Right lung (tissue), 5 donors: ENCODE measurements around the gene GSTO2. TPM values are rescaled to one million over a fixed set of nuclear protein-coding genes. Genes with fewer than 3 reads are reported as not detected.

Experiments used
- DNase-seq, 2 donors: peaks; one replicate each; pipeline ENCODE4 v3.0.0-alpha.2; 2013
- polyA plus RNA-seq, 5 donors: library from polyadenylated mRNA; unstranded; fragments of 120-200 nt; gene quantifications; one replicate each; pipeline versions ENCODE4 v1.2.1 to v1.2.3, GENCODE V29; 2013; ENCODE audit warnings: inconsistent platforms in 1 of 5, low replicate concordance in 1 of 5; ENCODE audit not compliant: insufficient read length in 5 of 5, insufficient read depth in 1 of 5

GSTO2 gene
- polyA plus RNA-seq, 5 donors = 21.9 to 32.2 (median 27.3) TPM

GRCh38 chr10:104306897-104307296 lies 37.9 kb downstream of the GSTO2 start:
- DNase-seq = no peak

- no peak for DNase-seq
Observed at GRCh38 chr10:104307576-104308438, 38.8 kb downstream of the GSTO2 start.

GRCh38 chr10:104308439-104308903 lies 39.5 kb downstream of the GSTO2 start:
- DNase-seq = no peak

- DNase-seq = no peak
Observed at GRCh38 chr10:104309980-104310978, 41.3 kb downstream of the GSTO2 start.

- no peak for DNase-seq
Observed at GRCh38 chr10:104311184-104311720, 42.3 kb downstream of the GSTO2 start.

GRCh38 chr10:104314591-104315485 lies 45.9 kb downstream of the GSTO2 start:
- no peak for DNase-seq

- no peak for DNase-seq
Observed at GRCh38 chr10:104315486-104315921, 46.5 kb downstream of the GSTO2 start.

GRCh38 chr10:104316321-104317099 lies 47.5 kb downstream of the GSTO2 start:
- no peak for DNase-seq

GRCh38 chr10:104317269-104317710 lies 48.3 kb downstream of the GSTO2 start:
- DNase-seq = no peak

GRCh38 chr10:104317726-104318299 lies 48.8 kb downstream of the GSTO2 start:
- DNase-seq = no peak

- DNase-seq = no peak
Observed at GRCh38 chr10:104318326-104318725, 49.3 kb downstream of the GSTO2 start.

GRCh38 chr10:104318810-104319741 lies 50.1 kb downstream of the GSTO2 start:
- no peak for DNase-seq

GRCh38 chr10:104321226-104321625 lies 52.2 kb downstream of the GSTO2 start:
- no peak for DNase-seq

GRCh38 chr10:104321725-104322415 lies 52.9 kb downstream of the GSTO2 start:
- DNase-seq = no peak

GRCh38 chr10:104322416-104322782 lies 53.4 kb downstream of the GSTO2 start:
- DNase-seq = no peak

- DNase-seq = no peak
Observed at GRCh38 chr10:104323085-104323484, 54.1 kb downstream of the GSTO2 start.

- DNase-seq = no peak
Observed at GRCh38 chr10:104323760-104324201, 54.8 kb downstream of the GSTO2 start.

GRCh38 chr10:104324221-104324686 lies 55.3 kb downstream of the GSTO2 start:
- no peak for DNase-seq
